Neural cell (in vitro differentiated cells): ENCODE measurements around the gene PKP2. TPM values are rescaled to one million over a fixed set of nuclear protein-coding genes. Genes with fewer than 3 reads are reported as not detected.

ENCODE experiments used
- H2AFZ ChIP-seq: fragments of 200-600, 300-800 bp; sonication (generic), shearing (Covaris generic); 2 replicates; pipeline ENCODE4 v1.6.0; 2014; ENCODE audit warnings: low read depth, mild to moderate bottlenecking, antibody characterized with exemption, low read length, moderate library complexity
- H3F3A ChIP-seq: fragments of 200-600 bp; shearing (Covaris generic); 2 replicates; pipeline ENCODE4 v1.6.1; 2016; ENCODE audit warnings: mild to moderate bottlenecking, moderate library complexity, mixed read lengths, antibody characterized with exemption, low read length; ENCODE audit not compliant: insufficient read depth, poor library complexity, severe bottlenecking
- H3K27ac ChIP-seq: fragments of 200-600, 300-800 bp; sonication (generic), shearing (Covaris generic); 2 replicates; pipeline ENCODE4 v1.5.1; 2014; ENCODE audit warnings: mild to moderate bottlenecking, low read length, moderate library complexity
- H3K27me3 ChIP-seq: fragments of 300-800, 200-600 bp; sonication (generic), shearing (Covaris generic); 2 replicates; pipeline ENCODE4 v1.6.0; 2014; ENCODE audit warnings: mild to moderate bottlenecking, low read depth, low read length, moderate library complexity; ENCODE audit not compliant: insufficient read depth
- H3K36me3 ChIP-seq: fragments of 300-800, 200-600 bp; sonication (generic), shearing (Covaris generic); 2 replicates; pipeline ENCODE4 v1.5.1; 2014; ENCODE audit warnings: mild to moderate bottlenecking, antibody characterized with exemption, low read length, moderate library complexity; ENCODE audit not compliant: insufficient read depth
- H3K4me2 ChIP-seq: fragments of 300-800, 200-600 bp; sonication (generic), shearing (Covaris generic); 2 replicates; pipeline ENCODE4 v1.6.0; 2014; ENCODE audit warnings: mild to moderate bottlenecking, low read length
- H3K4me3 ChIP-seq: fragments of 300-800, 200-600 bp; sonication (generic), shearing (Covaris generic); 2 replicates; pipeline ENCODE4 v1.5.1; 2014; ENCODE audit warnings: mild to moderate bottlenecking, low read length, moderate library complexity
- H3K79me2 ChIP-seq: fragments of 200-600 bp; shearing (Covaris generic); replicated peaks from 2 replicates; pipeline ENCODE4 v1.6.0; 2014; ENCODE audit warnings: mild to moderate bottlenecking, low read length, moderate library complexity; ENCODE audit not compliant: insufficient read depth
- H3K9ac ChIP-seq: fragments of 300-800, 200-600 bp; sonication (generic), shearing (Covaris generic); 2 replicates; pipeline ENCODE4 v1.6.1; 2016; ENCODE audit warnings: mild to moderate bottlenecking, low read length, mixed read lengths
- H3K9me2 ChIP-seq: fragments of 200-600 bp; shearing (Covaris generic); 2 replicates; pipeline ENCODE4 v1.6.1; 2016; ENCODE audit warnings: mild to moderate bottlenecking, low read length, mixed read lengths; ENCODE audit not compliant: insufficient read depth
- H3K9me3 ChIP-seq: fragments of 200-600, 300-800 bp; sonication (generic), shearing (Covaris generic); 2 replicates; pipeline ENCODE4 v1.6.1; 2016; ENCODE audit warnings: mild to moderate bottlenecking, mixed run types, low read length, moderate library complexity, mixed read lengths
- H4K20me1 ChIP-seq: fragments of 200-600 bp; shearing (Covaris generic); 2 replicates; pipeline ENCODE4 v1.6.1; 2016; ENCODE audit warnings: mild to moderate bottlenecking, mixed run types; ENCODE audit not compliant: insufficient read depth
- CTCF ChIP-seq: fragments of 450-650 bp; IDR thresholded peaks from 2 replicates; pipeline ENCODE4 v1.5.1; 2014; ENCODE audit warnings: antibody characterized with exemption, mild to moderate bottlenecking, moderate library complexity; ENCODE audit not compliant: poor library complexity, severe bottlenecking
- MXI1 ChIP-seq: fragments of 450-650 bp; conservative IDR thresholded peaks from 2 replicates; pipeline ENCODE4 v1.6.1; 2014; ENCODE audit warnings: antibody characterized with exemption, mild to moderate bottlenecking; ENCODE audit not compliant: poor library complexity, severe bottlenecking
- POLR2AphosphoS5 ChIP-seq: IDR thresholded peaks from 2 replicates; pipeline ENCODE4 v1.6.1; 2012
- RAD21 ChIP-seq: fragments of 450-650 bp; conservative IDR thresholded peaks from 2 replicates; pipeline ENCODE4 v1.6.1; 2014; ENCODE audit warnings: antibody characterized with exemption, mild to moderate bottlenecking, moderate library complexity
- REST ChIP-seq: IDR thresholded peaks from 2 replicates; pipeline ENCODE4 v1.6.1; 2012; ENCODE audit warnings: borderline replicate concordance
- SMC3 ChIP-seq: fragments of 450-650 bp; conservative IDR thresholded peaks from 2 replicates; pipeline ENCODE4 v1.6.1; 2014; ENCODE audit warnings: antibody characterized with exemption, mild to moderate bottlenecking, moderate library complexity; ENCODE audit not compliant: poor library complexity
- TAF1 ChIP-seq: IDR thresholded peaks from 2 replicates; pipeline ENCODE4 v1.6.1; 2012; ENCODE audit warnings: low read depth
- polyA plus RNA-seq: library from polyadenylated mRNA; depleted of rRNA; stranded (reverse); fragments of >200 nt; gene quantifications from 2 replicates; pipeline ENCODE4 v1.2.3, GENCODE V29; 2014

PKP2 gene
- polyA plus RNA-seq, 1 donor from 2014 or later: 4.0 TPM

- Histone ChIP-seq H3K9me3 (no peaks in the 10 kb centered on the region), H3K9ac (no peak overlapping the region), H3K27me3 (no peaks in the 10 kb centered on the region), H3F3A (no peaks in the 10 kb centered on the region), H3K4me2 (no peak overlapping the region), H4K20me1 (no peaks in the 10 kb centered on the region), H3K4me3 (no peak overlapping the region), H3K27ac (no peak overlapping the region), H3K79me2 (no peaks in the 10 kb centered on the region), H3K9me2 (no peaks in the 10 kb centered on the region), H3K36me3 (no peaks in the 10 kb centered on the region), H2AFZ (no peak overlapping the region)
- TF ChIP-seq REST: no peak
- TF ChIP-seq SMC3: no peak
- TF ChIP-seq CTCF: no peak
These were observed 56.7 kb downstream of the PKP2 start for GRCh38 chr12:32839828-32840227.

- TF ChIP-seq TAF1 (no peak), POLR2AphosphoS5 (no peak), SMC3 (no peak), REST (no peak), MXI1 (no peak), RAD21 (no peak)
- Histone ChIP-seq H3K27me3 (no peaks in the 10 kb centered on the region), H3K9me3 (no peaks in the 10 kb centered on the region), H3K4me2 (no peak overlapping the region), H3F3A (no peaks in the 10 kb centered on the region), H2AFZ (no peak overlapping the region), H3K9me2 (no peaks in the 10 kb centered on the region), H3K4me3 (no peak overlapping the region), H3K36me3 (no peaks in the 10 kb centered on the region), H3K9ac (no peak overlapping the region), H3K79me2 (no peaks in the 10 kb centered on the region), H4K20me1 (no peaks in the 10 kb centered on the region), H3K27ac (no peak overlapping the region)
These were observed 58.6 kb downstream of the PKP2 start for GRCh38 chr12:32837974-32838373.
